Esophagus muscularis mucosa (tissue), 4 donors: Measurements from ENCODE around the gene CYB561A3. TPM values are rescaled to one million over a fixed set of nuclear protein-coding genes. Genes with fewer than 3 reads are reported as not detected.

ENCODE experiments used
- DNase-seq: peaks from one replicate; pipeline ENCODE4 v3.0.0-alpha.2; 2017; ENCODE audit errors: extremely low spot score
- H3K27ac ChIP-seq, 4 donors: fragments of 200-600 bp; sonication (generic); replicated peaks in 1 of 4; 1 replicate in 3 of 4; 2 replicates in 1 of 4; pipeline ENCODE4 v1.5.1; 2016 to 2019; ENCODE audit warnings: mild to moderate bottlenecking in 1 of 4
- H3K27me3 ChIP-seq, 4 donors: fragments of 200-600 bp; sonication (generic); one replicate each; pipeline versions ENCODE4 v1.5.1 to v1.6.0; 2016 to 2019
- H3K36me3 ChIP-seq, 4 donors: fragments of 200-600 bp; sonication (generic); one replicate each; pipeline ENCODE4 v1.5.1; 2016 to 2019
- H3K4me1 ChIP-seq, 4 donors: fragments of 200-600 bp; sonication (generic); one replicate each; pipeline ENCODE4 v1.5.1; 2016 to 2019
- H3K4me3 ChIP-seq, 4 donors: fragments of 200-600 bp; sonication (generic); 1 replicate in 2 of 4; 2 replicates in 2 of 4; pipeline ENCODE4 v1.5.1; 2016 to 2019; ENCODE audit warnings: mild to moderate bottlenecking in 4 of 4, moderate library complexity in 1 of 4
- H3K9me3 ChIP-seq, 4 donors: fragments of 200-600 bp; sonication (generic); 1 replicate in 3 of 4; 2 replicates in 1 of 4; pipeline ENCODE4 v1.5.1; 2016 to 2019
- CTCF ChIP-seq, 3 experiments: fragments of 200-600 bp in 2 of 3; fragments of 450-650 bp in 1 of 3; sonication (generic) in 2 of 3; IDR thresholded peaks; one replicate each; pipeline ENCODE4 v1.5.1; 2017 to 2019; ENCODE audit warnings: antibody characterized with exemption in 3 of 3, mild to moderate bottlenecking in 2 of 3, moderate library complexity in 1 of 3
- EP300 ChIP-seq: sonication (generic); formaldehyde crosslinking; IDR thresholded peaks from one replicate; pipeline ENCODE4 v1.6.1; 2017; ENCODE audit warnings: antibody characterized with exemption
- POLR2A ChIP-seq: fragments of 450-650 bp; IDR thresholded peaks from one replicate; pipeline ENCODE4 v1.6.1; 2017; ENCODE audit warnings: antibody characterized with exemption, moderate library complexity, mild to moderate bottlenecking, low read depth
- POLR2AphosphoS5 ChIP-seq, 2 donors: sonication (generic); formaldehyde crosslinking; IDR thresholded peaks; one replicate each; pipeline ENCODE4 v1.6.1; 2017; ENCODE audit warnings: antibody characterized with exemption in 2 of 2
- WGBS: methylation state at CpG from one replicate; pipeline ENCODE4 v1.1.5; 2018; 5-methylcytosine and 5-hydroxymethylcytosine counted together
- intact Hi-C: fragments of 100-400 bp; cut with DNase I; formaldehyde crosslinking; loops from one replicate; pipeline ENCODE4 v1.15.1; 2023
- total RNA-seq, 4 donors: library from RNA; depleted of rRNA; stranded (reverse); fragments of >200 nt; gene quantifications; one replicate each; pipeline versions ENCODE4 v1.1.0 to v1.2.1, GENCODE V29; 2016

CYB561A3 gene
- total RNA-seq, 4 donors from 2014 or later: 23.7 to 35.3 (median 31.6) TPM

GRCh38 chr11:61306221-61306620, 55.5 kb downstream of the CYB561A3 start:
- TF ChIP-seq CTCF (IDR thresholded peaks at IDR 0.05) (no peak), POLR2A (no peak), POLR2AphosphoS5 (IDR thresholded peaks at IDR 0.05) (no peak), EP300 (no peak)
- intact Hi-C loops: no loop called here

GRCh38 chr11:61305417-61305816, 56.3 kb downstream of the CYB561A3 start:
- Histone ChIP-seq H3K36me3 (peaks cover 93 to 100% (median 100%) of the 10 kb centered on the region in 4 donors), H3K9me3 (no peaks in the 10 kb centered on the region), H3K27ac (no peak overlapping the region), H3K27me3 (no peaks in the 10 kb centered on the region), H3K4me3 (no peak overlapping the region), H3K4me1 (no peaks in the 10 kb centered on the region)
- intact Hi-C loops: no loop called here
- TF ChIP-seq EP300 (no peak), CTCF (IDR thresholded peaks at IDR 0.05) (no peak), POLR2A (no peak), POLR2AphosphoS5 (IDR thresholded peaks at IDR 0.05) (no peak)
- WGBS: 98% methylated on average over 7 of the region's 7 CpGs
- DNase-seq: no peak

More at GRCh38 chr11:61306221-61306620, 55.5 kb downstream of the CYB561A3 start:
- Histone ChIP-seq H3K27ac (no peak overlapping the region), H3K27me3 (no peaks in the 10 kb centered on the region), H3K4me3 (no peak overlapping the region), H3K36me3 (peaks cover 93 to 100% (median 100%) of the 10 kb centered on the region in 4 donors), H3K9me3 (no peaks in the 10 kb centered on the region), H3K4me1 (no peaks in the 10 kb centered on the region)
- DNase-seq: no peak
- 81% methylated on average over 1 of the region's 1 CpG for WGBS

- Histone ChIP-seq H3K27me3 (no peaks in the 10 kb centered on the region), H3K4me1 (peaks cover 0 to under 1% (median 0%) of the 10 kb centered on the region in 4 donors), H3K4me3 (no peak overlapping the region), H3K36me3 (peaks cover 84 to 100% (median 99%) of the 10 kb centered on the region in 4 donors), H3K9me3 (no peaks in the 10 kb centered on the region), H3K27ac (no peak overlapping the region)
- no peak for DNase-seq
- intact Hi-C loops: no loop called here
- WGBS: 94% methylated on average over 9 of the region's 9 CpGs
- TF ChIP-seq POLR2AphosphoS5 (IDR thresholded peaks at IDR 0.05): no peak
- TF ChIP-seq EP300: no peak
- no peak for TF ChIP-seq CTCF (IDR thresholded peaks at IDR 0.05)
- no peak for TF ChIP-seq POLR2A
These were observed 58.0 kb downstream of the CYB561A3 start for GRCh38 chr11:61303725-61304124.

- intact Hi-C loops: no loop called here
- H3K36me3 ChIP-seq: peaks cover 72 to 96% (median 89%) of the 10 kb centered on the region in 4 donors
- H3K27me3 ChIP-seq: no peaks in the 10 kb centered on the region
- WGBS: 92% methylated on average over 11 of the region's 13 CpGs
- no peaks in the 10 kb centered on the region for H3K9me3 ChIP-seq
- TF ChIP-seq POLR2AphosphoS5 (IDR thresholded peaks at IDR 0.05): no peak
- TF ChIP-seq CTCF (IDR thresholded peaks at IDR 0.05): no peak
- no peak for TF ChIP-seq EP300
- TF ChIP-seq POLR2A: no peak
- no peak overlapping the region for H3K4me3 ChIP-seq
- no peak overlapping the region for H3K27ac ChIP-seq
- DNase-seq: no peak
- H3K4me1 ChIP-seq: peaks cover 10 to 13% (median 10%) of the 10 kb centered on the region in 4 donors
These were observed 59.1 kb downstream of the CYB561A3 start for GRCh38 chr11:61302550-61302949.

Other genes with a start within 250 kb of the CYB561A3 start
- 10 to 100 TPM; 29.1 to 43.5 (median 38.1) TPM for gene VPS37C, start 200.5 kb downstream of the CYB561A3 start, total RNA-seq
- gene PGA3, start 158.4 kb downstream of the CYB561A3 start, total RNA-seq: under 1 TPM in 1 of 4 donors, not detected in 3; 0.33 TPM
- gene PGA4, start 139.5 kb downstream of the CYB561A3 start, total RNA-seq: 1 to 10 TPM in 2 of 4 donors, not detected in 2; 1.1 to 2.2 TPM
- gene PGA5, start 120.7 kb downstream of the CYB561A3 start, total RNA-seq: under 1 TPM in 1 of 4 donors, not detected in 3; 0.86 TPM
- gene VWCE, start 66.6 kb downstream of the CYB561A3 start, total RNA-seq: 1 to 10 TPM in 1 of 4 donors, under 1 TPM in 3; 0.32 to 1.4 (median 0.58) TPM
- 100 to 1,000 TPM; 102 to 164 (median 118) TPM for gene DDB1, start 28.8 kb downstream of the CYB561A3 start, total RNA-seq
- gene TKFC, start 28.7 kb downstream of the CYB561A3 start, total RNA-seq: 10 to 100 TPM; 12.9 to 24.2 (median 14.8) TPM
- 10 to 100 TPM; 10.4 to 22.7 (median 15.9) TPM for gene TMEM138, start 492 bp upstream of the CYB561A3 start, total RNA-seq
- 10 to 100 TPM in 1 of 4 donors, 1 to 10 TPM in 3; 6.2 to 12.3 (median 8.2) TPM for gene TMEM216, start 30.7 kb upstream of the CYB561A3 start, total RNA-seq
- 10 to 100 TPM; 29.9 to 45.2 (median 40.7) TPM for gene CPSF7, start 68.1 kb upstream of the CYB561A3 start, total RNA-seq
- gene SDHAF2, start 68.2 kb upstream of the CYB561A3 start, total RNA-seq: 10 to 100 TPM; 29.0 to 71.0 (median 48.3) TPM
- gene LRRC10B, start 146.9 kb upstream of the CYB561A3 start, total RNA-seq: 1 to 10 TPM in 3 of 4 donors, not detected in 1; 1.3 to 2.2 (median 2.0) TPM
- gene SYT7, start 219.2 kb upstream of the CYB561A3 start, total RNA-seq: 1 to 10 TPM; 1.3 to 4.2 (median 1.8) TPM